ENCODE data around the gene TMEM252.

The TMEM252 gene

DNA sequence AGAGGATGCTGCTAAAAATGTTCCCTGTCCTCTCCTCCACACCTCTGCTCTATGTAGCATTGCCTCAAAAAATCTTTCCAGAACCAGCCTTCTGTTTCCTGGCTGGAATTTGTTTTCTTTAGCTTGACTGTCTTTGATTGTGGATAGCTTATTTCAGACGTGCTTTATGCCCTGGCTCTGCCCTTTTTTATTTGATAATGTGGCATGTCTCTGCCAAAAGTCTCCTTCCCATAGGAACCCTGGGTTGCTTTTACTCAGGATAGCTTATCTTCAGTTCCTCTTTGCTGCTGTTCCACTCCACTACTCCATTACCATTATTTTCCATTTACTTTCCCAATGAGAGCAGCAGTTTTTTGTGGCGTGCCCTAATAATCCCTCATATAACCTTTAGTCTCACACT, 885 bp upstream of the TMEM252 start:
- no peak for DNase-seq (ENCODE audit: low read depth in 2 of 2)

DNA sequence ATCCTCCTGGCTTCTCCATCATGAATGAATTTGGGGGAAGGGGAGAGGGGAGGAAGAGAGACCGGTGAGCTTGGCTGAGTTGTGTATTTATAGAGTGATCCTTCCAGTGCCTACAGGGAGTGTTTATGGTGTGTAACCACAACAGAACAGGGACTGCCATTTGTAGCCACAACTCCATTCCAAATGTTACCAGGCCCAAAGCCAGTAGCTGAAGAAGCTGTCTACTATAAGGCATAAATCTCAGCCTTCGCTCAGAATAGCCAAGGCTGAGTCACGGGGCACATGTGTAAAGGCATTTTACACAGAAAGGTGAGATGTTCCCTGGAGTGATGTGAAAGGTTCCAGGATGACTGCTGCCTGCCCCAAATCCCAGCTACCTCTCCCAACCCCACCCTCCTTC, 2.5 kb downstream of the TMEM252 start:
- no peak for DNase-seq (ENCODE audit: low read depth in 2 of 2)

DNA sequence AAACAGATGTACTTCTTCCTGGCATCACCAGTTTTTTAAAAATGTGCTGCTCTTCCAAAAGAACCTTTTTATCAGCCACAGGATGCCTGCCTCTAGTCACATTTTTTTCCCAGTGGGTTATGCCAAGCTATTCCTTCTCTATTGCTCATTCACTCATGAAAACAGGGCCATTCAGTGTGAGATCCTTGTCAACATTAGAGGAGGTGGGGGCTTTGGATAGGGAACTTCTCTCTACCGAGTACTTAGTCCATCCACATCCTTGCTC, 3.1 kb downstream of the TMEM252 start:
- no peak for DNase-seq (ENCODE audit: low read depth in 2 of 2)

DNA sequence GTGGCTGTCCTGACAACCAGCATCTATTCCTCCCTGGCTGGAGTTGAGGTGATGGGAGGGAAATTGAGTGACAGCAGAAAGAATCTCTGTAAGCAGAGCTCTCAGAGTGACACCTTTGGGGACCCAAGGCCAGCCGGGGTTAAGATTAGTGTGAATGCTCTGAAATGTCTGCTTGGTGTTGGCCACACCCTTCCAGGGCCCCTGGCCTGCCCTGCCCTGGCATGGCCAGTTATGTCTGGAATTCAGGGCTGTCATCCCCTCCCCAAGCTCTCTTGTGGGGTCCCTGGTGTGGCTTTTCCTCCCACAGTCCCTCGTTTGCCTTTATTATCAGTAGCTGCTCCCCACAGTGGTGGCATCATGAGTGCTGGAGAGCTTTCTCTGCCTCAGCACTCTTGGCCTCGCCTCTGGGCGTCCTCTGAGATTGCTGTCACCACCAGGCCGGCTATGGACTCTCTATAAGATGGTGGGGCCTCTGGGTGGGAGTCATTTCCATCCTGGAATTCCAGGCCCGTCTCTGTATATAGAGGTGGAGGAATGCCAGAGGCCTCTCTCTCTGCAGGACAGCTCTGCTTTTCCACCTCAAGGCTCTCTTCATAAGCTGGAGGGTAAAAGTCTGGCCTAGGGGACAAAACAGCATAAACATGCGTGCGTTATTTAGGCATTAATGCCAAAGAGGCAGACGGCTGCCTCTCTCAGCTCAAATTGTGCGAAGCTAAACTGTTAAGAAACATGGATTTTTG, 3.6 kb downstream of the TMEM252 start:
- DNase-seq (ENCODE audit: low read depth in 2 of 2), result no peak

DNA sequence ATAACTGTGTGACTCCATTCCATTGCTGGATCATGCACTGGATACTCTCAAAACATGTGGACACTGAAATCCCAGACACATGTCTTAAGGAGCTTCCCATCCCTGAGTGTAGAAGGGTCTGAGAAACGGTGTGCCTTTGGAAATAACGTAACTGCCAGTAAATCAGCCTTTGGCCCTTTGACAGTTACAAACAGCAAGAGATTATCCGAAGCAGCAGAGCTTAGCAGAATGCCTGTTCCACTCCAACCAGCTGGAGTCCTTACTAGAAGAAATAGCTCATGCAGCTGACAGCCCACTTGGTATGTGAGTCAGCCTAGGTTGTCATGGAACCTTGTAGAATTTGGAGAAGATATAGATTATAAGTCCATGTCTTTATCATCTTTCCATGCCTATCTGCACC, 7.0 kb downstream of the TMEM252 start:
- no peak for DNase-seq (ENCODE audit: low read depth in 2 of 2)

DNA sequence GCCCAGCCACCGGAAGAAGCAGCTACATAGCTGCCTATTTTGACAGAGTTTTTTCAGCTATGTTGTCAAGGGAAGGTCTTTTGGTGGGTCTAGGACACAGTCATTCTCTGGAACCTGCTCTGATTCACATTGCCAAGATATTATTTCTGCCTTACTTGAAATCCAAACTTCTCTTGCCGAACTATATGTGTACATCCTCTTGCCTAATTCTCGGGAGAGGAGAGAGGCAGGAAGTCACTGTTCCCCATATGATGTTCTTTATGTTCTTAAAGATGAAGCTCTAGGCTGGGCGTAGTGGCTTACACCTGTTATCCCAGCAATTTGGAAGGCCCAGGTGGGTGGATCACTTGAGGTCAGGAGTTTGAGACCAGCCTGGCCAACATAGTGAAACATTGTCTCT, 8.6 kb downstream of the TMEM252 start:
- DNase-seq (ENCODE audit: low read depth in 2 of 2), result no peak

DNA sequence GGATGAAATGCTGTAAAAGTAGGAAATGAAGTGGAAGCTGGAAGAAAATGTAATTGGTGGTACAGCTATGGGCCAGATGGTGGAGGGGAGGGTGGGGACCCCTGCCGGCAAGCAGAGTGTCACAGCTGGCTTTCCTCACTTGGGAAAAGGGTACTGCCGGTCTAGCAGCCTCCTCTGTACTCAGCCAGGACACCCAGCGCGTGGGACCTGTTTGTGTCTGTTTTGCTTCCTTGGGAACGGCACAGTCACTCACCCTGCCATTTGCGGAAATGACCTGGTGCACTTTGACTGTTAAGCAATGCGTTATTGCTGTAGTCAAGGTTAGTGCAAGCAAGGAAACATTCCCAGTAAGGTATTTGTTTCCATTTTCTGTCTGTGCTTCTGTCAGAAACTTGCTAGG, 10.1 kb downstream of the TMEM252 start:
- no peak for DNase-seq (ENCODE audit: low read depth in 2 of 2)

DNA sequence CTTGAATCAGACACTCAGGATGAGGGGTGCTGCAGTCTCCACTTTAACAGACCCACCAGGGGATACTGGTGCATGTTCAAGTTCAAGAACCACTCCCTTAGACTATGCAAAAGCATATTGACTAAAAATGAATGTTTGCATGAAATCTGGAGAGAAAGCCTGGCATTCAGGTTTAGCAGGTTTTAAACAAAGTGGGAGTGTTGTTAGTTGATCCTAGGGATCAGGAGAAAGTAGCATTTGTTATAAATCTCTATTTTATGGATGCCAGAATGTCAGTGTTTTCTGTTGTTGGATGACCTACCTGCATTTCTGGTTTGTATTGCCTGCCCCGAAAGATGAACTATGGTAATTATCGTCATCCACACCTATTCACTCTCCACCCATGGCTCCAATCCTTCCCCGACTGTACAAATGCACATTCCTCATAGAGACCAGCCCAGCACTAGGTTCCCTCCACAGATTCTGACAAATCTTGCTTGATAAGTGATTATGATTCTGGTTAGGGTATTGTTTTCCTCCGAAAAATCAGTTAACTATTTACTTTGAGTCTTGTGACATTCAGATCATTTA, 17.2 kb downstream of the TMEM252 start:
- no peak for DNase-seq (ENCODE audit: low read depth in 2 of 2)

DNA sequence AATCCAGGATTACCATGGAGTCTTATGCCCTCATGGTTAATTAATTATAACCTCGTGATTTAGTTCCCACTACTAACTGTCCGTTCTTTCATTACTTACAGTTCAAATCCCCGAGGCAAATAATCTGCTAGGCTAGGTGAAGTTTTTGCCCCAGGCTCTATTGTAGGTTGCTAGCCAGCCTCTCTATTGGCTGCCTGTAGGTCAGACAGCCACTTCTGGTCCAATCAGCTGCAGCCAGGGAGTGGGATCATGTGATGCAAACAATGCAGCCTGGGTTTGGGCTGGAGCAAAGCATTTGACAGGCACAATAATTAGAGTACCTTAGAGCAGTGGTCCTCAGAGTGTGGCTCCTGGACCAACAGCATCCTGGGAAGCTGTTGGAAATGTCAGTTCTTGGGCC, 17.7 kb downstream of the TMEM252 start:
- no peak for DNase-seq (ENCODE audit: low read depth in 2 of 2)

DNA sequence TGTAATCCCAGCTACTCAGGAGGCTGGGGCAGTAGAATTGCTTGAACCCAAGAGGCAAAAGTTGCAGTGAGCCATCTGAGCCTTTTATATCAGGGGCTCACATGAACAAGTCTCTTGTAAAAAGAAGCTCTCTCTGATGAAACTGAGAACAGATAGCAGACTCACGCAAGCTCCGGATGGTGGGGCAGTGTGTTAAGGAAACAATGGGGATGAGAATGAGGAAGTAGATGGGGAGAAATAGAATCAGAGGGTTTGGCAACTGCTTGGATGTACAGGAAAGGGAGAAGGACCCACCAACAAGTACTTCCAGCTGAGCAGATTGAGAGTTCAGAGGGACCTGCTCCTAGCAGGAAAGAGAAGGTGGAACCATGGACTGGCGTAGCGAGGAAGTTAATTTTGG, 18.6 kb downstream of the TMEM252 start:
- DNase-seq (ENCODE audit: low read depth in 2 of 2), result no peak

DNA sequence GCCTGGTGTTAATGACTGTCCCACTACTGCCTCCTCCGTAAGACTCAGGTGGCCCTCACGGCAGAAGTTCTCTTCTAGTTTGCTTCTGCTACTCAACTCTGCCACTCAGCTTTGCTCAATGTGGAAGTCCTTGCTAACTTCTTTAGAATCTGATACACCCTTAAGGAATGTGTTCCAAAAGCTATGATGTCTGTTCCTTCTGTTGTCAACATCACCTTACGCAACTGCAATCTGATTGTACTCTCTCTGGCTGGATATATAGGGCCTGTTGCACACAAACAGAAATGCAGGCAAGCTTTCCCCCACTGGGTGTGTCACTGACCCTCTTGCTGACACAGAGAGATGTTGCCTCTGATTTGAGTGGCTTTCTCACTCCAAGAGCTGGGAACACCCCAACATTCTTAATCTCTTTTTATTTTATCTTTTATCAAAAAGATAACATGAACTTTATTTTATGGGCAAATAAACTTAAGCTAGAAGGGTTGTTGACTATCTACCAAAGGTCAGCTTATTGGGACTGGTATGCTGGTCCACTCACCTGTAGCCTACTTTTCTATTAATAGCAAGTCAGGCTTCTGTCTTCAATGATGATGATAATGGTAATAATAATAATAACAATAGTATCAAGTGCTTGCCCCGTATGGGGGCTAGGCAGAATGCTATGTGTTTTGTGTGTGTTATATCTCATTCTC, 25.2 kb downstream of the TMEM252 start:
- DNase-seq (ENCODE audit: low read depth in 2 of 2), result no peak

DNA sequence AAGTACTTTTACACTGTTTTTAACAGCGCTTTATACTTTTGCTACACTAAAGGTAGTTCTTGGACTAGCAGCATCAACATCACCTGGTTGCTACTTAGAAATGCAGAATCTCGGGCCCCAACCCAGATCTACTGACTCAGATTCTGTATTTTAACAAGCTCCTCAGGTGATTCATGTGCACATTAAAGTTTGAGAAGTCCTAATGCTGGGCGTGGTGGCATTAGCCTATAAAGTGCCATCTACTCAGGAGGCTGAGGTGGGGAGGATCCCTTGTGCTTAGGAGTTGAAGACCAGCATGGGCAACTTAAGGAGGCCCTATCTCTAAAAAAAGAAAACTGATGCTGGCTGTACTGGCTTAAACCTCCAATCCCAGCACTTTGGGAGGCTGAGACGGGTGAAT, 26.7 kb downstream of the TMEM252 start:
- no peak for DNase-seq (ENCODE audit: low read depth in 2 of 2)

DNA sequence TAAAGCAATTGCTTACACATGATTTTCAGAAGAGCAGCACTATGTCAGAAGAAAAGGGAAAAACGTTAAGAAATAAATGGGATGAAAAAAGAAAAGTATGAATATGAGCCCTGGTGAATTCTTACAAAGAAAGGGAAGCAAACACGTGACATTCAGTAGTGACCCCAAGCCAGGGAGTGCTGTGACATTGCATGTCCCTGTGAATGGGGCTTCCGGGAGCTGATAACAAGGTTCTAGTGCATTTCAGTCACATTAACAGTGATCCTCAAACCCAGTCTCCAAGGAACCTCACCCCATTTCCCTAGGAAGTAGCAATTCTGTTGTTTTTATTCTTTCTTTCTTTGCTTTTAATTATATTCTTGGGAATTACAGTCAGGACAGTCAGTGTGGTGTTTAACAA, 27.3 kb downstream of the TMEM252 start:
- DNase-seq (ENCODE audit: low read depth in 2 of 2), result no peak

DNA sequence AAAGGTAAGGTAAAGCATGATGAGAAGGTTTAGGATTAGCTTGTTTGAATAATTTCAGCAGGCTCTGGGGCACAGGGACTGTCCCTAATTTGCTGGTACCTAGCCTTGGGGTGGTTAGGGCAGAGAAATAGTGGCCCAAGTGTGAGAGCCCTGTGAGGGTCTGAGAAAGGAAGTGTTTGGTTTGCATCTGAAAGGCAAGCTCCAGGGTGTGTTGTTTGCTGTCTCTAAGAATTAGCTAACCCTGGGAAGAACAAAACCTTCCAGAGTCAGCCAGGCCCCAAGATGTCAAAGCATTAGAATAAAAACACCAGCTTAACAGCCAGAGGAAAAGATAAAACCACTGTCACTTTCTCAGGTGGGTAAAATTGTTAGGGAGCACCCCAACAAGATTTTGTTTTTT, 31.0 kb downstream of the TMEM252 start:
- no peak for DNase-seq (ENCODE audit: low read depth in 2 of 2)

DNA sequence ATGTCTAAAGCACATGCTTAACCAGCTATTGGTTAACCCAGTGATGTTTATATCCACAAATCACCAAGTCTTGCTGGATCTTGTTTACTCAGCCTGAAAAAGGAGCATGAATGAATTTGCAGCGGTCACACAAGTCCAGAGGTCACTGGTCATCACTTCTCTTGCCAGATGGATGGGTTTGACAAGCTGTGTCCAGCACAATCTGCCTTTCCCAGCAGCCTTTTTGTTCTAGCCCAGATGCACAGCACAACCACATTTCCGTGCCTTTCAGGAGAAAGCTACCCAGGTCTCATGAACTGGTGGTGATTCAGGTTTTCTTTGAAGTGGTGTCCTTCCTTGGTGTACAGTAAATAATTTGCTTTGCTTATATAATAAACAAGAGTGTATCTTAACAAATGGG, 32.1 kb downstream of the TMEM252 start:
- no peak for DNase-seq (ENCODE audit: low read depth in 2 of 2)

DNA sequence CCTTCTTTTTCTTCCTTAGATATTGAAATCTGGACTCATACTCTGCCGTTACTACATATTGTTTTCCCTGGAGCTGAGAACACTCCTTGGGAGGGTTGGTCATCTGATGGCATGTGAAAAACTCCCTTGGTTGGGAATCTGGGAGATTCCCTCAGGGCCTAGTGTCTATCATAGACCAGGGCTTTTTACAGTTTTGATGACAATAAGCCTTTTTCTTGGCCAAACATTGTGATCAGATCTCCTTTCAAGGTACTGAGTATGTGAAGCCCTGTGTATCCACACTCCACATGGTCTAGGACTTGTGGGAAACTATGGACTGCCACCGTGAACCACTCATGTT, 32.9 kb downstream of the TMEM252 start:
- DNase-seq (ENCODE audit: low read depth in 2 of 2), result no peak

DNA sequence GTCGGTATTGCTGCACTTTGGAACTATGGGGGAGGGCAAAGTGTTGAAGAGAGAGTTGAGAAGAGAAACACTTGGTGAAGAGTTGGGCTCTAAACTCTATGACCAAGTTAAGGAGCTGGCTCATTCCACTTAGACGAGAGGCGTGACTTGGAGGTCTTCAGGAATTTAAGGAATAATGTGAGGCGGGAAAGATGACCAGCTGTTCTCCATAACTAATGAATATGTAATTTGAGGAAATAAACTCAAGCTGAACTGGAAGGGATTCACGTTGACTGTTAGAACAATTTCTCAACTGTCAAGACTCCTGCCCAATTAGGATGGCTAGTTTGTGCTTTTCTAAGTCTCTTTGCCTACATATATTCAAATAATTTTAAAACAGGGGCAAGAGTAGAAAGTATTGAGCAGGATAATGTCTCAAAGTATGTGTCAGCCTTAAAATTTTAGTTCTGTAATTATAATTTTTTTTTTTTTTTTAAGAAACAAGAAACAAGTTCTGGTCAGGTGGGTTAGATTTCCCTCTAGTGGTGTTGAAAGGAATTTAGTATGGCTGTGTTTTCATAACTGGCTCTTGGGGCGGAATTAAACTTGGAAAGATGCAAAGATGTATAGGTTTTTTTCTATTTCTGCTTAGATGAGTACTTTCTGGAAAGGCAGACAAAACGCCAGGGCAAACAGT, 33.4 kb downstream of the TMEM252 start:
- DNase-seq (ENCODE audit: low read depth in 2 of 2), result no peak

DNA sequence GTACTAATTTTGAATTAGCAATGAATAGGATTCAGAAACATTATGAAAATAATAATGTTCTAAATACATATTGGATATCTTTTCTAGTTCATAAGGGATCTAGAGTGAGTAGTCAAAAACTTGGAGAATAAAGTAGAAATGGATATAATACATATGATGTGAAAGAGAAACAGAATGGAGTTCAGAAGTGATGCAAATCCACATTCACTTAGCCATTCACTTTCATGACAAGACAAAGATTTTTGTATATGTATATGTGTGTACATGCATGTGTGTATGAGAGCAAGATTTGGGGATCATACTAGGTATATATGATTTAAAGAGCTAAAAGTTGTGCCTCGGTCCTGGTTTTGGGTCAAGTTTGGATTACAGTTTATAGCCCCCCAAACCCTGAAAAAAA, 34.1 kb downstream of the TMEM252 start:
- no peak for DNase-seq (ENCODE audit: low read depth in 2 of 2)

DNA sequence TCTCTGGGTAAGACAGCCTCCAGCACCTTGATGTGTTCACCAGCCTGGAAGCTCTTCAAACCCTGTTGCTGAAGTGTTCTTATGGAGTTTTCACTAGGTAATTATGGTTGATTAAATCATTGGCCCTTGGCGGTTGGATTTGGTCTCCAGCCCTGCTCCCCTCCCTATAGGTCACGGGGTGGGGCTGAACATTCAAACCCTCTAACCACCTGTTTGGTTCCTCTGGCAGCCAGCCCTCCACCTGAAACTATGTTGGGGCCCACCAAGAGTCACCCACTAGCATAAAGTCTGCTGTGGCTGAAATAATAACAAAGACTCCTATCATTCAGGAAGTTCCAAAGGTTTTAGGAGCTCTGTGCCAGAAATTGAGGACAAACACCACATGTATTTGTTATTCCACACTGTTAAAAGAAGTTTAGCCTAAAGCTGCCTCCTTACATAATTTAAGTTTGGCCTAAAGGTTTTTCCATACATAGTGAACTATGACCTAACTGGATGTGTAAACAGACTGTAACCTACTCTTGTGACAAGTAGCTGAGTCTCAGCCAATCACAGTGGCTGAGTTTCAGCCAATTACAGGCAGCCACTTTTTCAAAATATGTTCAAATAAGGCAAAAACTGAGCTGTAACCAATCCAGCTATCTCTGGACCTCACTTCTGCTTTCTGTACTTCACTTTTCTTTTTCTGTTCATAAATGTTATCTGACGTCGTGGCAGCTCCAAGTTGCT, 34.8 kb downstream of the TMEM252 start:
- DNase-seq (ENCODE audit: low read depth in 2 of 2), result no peak

DNA sequence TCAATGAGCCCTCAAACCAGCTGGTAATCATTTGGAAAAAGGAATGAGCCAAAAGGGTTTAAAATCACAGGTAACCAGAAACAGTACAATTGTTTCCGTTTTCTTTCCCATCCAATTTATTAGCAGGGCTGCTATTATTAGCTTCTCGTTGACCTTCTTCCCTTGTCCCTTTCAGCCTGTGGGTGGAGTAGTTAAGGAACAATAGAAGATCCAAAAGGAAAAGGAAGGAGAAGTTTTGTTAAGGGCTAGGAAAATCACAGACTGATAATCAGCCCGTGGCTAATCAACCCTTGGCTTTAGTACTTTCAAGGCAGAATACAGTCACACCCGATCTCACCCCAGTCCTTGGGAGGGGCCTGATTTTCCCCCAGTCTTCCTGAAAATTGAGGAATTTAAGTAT, 38.4 kb downstream of the TMEM252 start:
- DNase-seq (ENCODE audit: low read depth in 2 of 2), result no peak

DNA sequence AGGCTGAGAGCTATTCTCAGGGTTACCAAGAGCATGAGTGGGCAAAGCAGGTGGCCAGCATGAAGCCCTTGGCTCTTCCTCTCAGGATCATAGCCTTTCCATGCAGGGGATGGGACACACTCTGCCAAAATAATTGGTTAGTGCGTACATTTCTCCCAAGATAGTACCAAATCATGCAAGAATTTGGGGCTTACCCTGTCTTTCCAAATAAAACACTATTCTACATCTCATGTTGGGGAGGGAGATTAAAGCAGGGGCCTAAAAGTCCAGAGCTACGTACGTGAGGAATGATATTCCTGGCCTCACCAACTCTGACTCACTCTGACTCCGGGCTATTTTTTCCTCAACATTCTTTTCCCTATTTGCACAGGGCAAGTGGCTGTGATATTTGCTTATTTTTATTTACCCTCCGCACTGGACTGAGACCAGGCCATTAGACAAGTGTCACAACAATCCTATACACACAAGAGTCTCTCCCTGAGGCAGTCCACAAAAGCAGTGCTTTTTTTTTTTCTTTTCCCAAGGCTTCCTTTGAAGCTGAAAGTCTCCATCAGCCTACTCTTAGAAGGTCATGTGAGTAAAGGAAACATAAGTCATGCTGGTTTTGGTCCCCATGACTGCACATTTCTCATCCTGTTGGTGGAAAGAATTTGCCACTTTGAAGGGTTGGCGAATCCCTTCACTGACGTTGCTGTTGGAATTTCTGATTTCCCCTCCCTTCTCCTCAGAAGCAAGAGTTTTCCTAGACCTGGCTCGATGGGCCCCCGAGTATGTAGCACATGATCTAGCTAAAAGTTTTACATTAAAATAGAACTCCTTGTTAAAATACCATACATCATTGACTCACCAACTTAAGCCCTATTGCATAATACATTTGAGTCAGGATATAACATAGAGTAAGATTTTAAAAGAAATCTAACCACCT, 40.0 kb downstream of the TMEM252 start:
- no peak for DNase-seq (ENCODE audit: low read depth in 2 of 2)

Data from stimulated activated CD4-positive, alpha-beta T cell treated with anti-CD3 and anti-CD28 coated beads, Interleukin-1b, Interleukin-23, amount 100 ng/mL, for 4 hours (primary cell).